ENCODE results near the gene CAVIN2. TPM values are rescaled to one million over a fixed set of nuclear protein-coding genes. Genes with fewer than 3 reads are reported as not detected.

CAVIN2 gene
- total RNA-seq, 1 experiment from 2014 or later = 0.28 TPM

DNA sequence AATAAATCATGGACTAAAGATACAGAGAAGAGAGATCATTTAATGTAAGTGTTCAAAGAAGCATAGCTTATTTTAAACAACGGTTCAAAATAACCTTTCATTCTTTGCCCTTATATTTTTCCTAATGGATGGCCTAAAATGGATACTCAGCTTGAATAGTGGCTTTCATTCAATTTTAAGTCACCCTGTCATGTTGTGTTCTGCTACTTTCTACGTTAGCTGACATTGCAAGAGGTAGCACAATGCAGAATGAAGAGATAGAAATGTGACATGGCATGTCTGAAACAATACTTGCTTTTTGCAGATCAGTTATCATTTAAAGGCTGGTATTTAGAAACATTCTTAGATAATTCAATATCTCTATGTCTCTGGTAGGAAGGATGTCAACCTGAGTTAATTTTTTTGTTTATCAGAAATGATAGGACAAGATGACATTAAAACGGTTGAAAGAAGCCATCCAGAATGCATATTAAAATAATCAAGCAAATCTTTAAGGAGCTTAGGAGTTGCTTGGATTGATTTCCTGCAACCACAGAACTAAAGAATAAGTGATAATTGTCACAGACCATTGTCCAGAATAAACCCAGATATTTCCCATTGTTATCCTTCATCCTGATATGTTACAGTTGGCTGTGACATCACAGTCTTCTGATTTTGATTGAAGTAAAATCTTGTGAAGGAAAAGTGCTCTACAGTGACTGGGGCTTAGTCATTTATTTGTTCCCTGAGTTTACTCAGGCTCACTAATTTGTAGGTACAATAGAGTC, 41.7 kb upstream of the CAVIN2 start:
- Mint-ChIP-seq H3K27me3 (ENCODE audit: low read depth) (no peaks in the 10 kb centered on the region), H3K36me3 (peaks cover 9% of the 10 kb centered on the region), H3K4me3 (no peak overlapping the region), H3K27ac (no peak overlapping the region), H3K4me1 (no peaks in the 10 kb centered on the region), H3K9me3 (peaks cover 13% of the 10 kb centered on the region)
- no peak for ATAC-seq
- TF ChIP-seq, protein P1, sequence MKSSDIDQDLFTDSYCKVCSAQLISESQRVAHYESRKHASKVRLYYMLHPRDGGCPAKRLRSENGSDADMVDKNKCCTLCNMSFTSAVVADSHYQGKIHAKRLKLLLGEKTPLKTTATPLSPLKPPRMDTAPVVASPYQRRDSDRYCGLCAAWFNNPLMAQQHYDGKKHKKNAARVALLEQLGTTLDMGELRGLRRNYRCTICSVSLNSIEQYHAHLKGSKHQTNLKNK (CRISPR knock-in tag; IDR thresholded peaks at IDR 0.05) = no peak
- no peak for TF ChIP-seq FOXJ3 (CRISPR knock-in tag; IDR thresholded peaks at IDR 0.05; ENCODE audit: borderline replicate concordance)
- no peak for TF ChIP-seq GRHL2 (CRISPR knock-in tag; IDR thresholded peaks at IDR 0.05; ENCODE audit: insufficient replicate concordance, severe bottlenecking)
- TF ChIP-seq ZNF317 (CRISPR knock-in tag; IDR thresholded peaks at IDR 0.05; ENCODE audit: borderline replicate concordance, low read depth) = no peak
- TF ChIP-seq, protein P2, sequence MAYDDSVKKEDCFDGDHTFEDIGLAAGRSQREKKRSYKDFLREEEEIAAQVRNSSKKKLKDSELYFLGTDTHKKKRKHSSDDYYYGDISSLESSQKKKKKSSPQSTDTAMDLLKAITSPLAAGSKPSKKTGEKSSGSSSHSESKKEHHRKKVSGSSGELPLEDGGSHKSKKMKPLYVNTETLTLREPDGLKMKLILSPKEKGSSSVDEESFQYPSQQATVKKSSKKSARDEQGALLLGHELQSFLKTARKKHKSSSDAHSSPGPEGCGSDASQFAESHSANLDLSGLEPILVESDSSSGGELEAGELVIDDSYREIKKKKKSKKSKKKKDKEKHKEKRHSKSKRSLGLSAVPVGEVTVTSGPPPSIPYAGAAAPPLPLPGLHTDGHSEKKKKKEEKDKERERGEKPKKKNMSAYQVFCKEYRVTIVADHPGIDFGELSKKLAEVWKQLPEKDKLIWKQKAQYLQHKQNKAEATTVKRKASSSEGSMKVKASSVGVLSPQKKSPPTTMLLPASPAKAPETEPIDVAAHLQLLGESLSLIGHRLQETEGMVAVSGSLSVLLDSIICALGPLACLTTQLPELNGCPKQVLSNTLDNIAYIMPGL (CRISPR knock-in tag; IDR thresholded peaks at IDR 0.05) = no peak
- TF ChIP-seq, protein P3, sequence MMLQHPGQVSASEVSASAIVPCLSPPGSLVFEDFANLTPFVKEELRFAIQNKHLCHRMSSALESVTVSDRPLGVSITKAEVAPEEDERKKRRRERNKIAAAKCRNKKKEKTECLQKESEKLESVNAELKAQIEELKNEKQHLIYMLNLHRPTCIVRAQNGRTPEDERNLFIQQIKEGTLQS (CRISPR knock-in tag; conservative IDR thresholded peaks at IDR 0.05) = no peak
- TF ChIP-seq, protein P4, sequence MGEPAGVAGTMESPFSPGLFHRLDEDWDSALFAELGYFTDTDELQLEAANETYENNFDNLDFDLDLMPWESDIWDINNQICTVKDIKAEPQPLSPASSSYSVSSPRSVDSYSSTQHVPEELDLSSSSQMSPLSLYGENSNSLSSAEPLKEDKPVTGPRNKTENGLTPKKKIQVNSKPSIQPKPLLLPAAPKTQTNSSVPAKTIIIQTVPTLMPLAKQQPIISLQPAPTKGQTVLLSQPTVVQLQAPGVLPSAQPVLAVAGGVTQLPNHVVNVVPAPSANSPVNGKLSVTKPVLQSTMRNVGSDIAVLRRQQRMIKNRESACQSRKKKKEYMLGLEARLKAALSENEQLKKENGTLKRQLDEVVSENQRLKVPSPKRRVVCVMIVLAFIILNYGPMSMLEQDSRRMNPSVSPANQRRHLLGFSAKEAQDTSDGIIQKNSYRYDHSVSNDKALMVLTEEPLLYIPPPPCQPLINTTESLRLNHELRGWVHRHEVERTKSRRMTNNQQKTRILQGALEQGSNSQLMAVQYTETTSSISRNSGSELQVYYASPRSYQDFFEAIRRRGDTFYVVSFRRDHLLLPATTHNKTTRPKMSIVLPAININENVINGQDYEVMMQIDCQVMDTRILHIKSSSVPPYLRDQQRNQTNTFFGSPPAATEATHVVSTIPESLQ (CRISPR knock-in tag; IDR thresholded peaks at IDR 0.05) = no peak
- no peak for TF ChIP-seq HMGA2 (CRISPR knock-in tag; IDR thresholded peaks at IDR 0.05)
- TF ChIP-seq, protein P5, sequence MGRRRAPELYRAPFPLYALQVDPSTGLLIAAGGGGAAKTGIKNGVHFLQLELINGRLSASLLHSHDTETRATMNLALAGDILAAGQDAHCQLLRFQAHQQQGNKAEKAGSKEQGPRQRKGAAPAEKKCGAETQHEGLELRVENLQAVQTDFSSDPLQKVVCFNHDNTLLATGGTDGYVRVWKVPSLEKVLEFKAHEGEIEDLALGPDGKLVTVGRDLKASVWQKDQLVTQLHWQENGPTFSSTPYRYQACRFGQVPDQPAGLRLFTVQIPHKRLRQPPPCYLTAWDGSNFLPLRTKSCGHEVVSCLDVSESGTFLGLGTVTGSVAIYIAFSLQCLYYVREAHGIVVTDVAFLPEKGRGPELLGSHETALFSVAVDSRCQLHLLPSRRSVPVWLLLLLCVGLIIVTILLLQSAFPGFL (CRISPR knock-in tag; IDR thresholded peaks at IDR 0.05; ENCODE audit: borderline replicate concordance) = no peak
- TF ChIP-seq, protein P6, sequence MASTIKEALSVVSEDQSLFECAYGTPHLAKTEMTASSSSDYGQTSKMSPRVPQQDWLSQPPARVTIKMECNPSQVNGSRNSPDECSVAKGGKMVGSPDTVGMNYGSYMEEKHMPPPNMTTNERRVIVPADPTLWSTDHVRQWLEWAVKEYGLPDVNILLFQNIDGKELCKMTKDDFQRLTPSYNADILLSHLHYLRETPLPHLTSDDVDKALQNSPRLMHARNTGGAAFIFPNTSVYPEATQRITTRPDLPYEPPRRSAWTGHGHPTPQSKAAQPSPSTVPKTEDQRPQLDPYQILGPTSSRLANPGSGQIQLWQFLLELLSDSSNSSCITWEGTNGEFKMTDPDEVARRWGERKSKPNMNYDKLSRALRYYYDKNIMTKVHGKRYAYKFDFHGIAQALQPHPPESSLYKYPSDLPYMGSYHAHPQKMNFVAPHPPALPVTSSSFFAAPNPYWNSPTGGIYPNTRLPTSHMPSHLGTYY (CRISPR knock-in tag; IDR thresholded peaks at IDR 0.05) = no peak
- no peak for TF ChIP-seq JAZF1 (CRISPR knock-in tag; IDR thresholded peaks at IDR 0.05)
- TF ChIP-seq MXD4 (CRISPR knock-in tag; IDR thresholded peaks at IDR 0.05; ENCODE audit: borderline replicate concordance) = no peak
- TF ChIP-seq GABPB1 (CRISPR knock-in tag; IDR thresholded peaks at IDR 0.05) = no peak
- POLR2A ChIA-PET = no interaction called here
- no peak for DNase-seq (ENCODE audit: low spot score)
- CTCF ChIA-PET = no interaction called here

DNA sequence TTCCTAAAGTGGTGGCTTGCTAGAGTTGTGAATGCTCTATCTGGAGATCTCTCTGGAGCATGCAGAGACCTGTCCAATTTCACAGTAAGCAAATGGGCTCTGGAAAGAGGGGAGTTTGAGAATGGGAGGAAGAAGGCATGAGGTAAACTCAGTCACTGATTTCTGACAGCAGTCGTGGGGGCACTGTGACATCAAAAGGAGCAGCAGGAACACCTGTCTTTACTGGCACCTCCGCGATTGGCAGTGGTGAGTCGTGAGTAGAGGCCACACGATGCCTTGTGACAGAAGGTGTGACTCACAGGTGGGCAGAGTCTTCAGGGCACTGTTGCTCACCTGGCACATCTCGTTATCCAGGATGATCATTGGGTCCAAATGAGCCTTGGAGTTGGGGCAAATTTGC, 38.8 kb upstream of the CAVIN2 start:
- Mint-ChIP-seq H3K27ac (no peak overlapping the region), H3K4me1 (no peaks in the 10 kb centered on the region), H3K36me3 (no peaks in the 10 kb centered on the region), H3K4me3 (no peak overlapping the region), H3K27me3 (ENCODE audit: low read depth) (no peaks in the 10 kb centered on the region), H3K9me3 (peaks cover 8% of the 10 kb centered on the region)
- TF ChIP-seq, protein P7, sequence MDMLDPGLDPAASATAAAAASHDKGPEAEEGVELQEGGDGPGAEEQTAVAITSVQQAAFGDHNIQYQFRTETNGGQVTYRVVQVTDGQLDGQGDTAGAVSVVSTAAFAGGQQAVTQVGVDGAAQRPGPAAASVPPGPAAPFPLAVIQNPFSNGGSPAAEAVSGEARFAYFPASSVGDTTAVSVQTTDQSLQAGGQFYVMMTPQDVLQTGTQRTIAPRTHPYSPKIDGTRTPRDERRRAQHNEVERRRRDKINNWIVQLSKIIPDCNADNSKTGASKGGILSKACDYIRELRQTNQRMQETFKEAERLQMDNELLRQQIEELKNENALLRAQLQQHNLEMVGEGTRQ (CRISPR knock-in tag; IDR thresholded peaks at IDR 0.05) = no peak
- TF ChIP-seq ZNF317 (CRISPR knock-in tag; IDR thresholded peaks at IDR 0.05; ENCODE audit: borderline replicate concordance, low read depth) (no peak), SMAD4 (CRISPR knock-in tag; IDR thresholded peaks at IDR 0.05) (no peak), NR1H2 (CRISPR knock-in tag; IDR thresholded peaks at IDR 0.05) (no peak), NFYB (CRISPR knock-in tag; conservative IDR thresholded peaks at IDR 0.05; ENCODE audit: low read depth) (no peak), RORB (CRISPR knock-in tag; IDR thresholded peaks at IDR 0.05) (no peak)
- CTCF ChIA-PET = no interaction called here
- ATAC-seq = no peak
- POLR2A ChIA-PET = no interaction called here
- DNase-seq (ENCODE audit: low spot score) = no peak
